ENCODE measurements around the gene RARB. TPM values are rescaled to one million over a fixed set of nuclear protein-coding genes. Genes with fewer than 3 reads are reported as not detected.

The RARB gene
- total RNA-seq, 1 experiment from 2014 or later, result 2.5 TPM

GRCh38 chr3:25418596-25418995 is 9.5 kb upstream of the RARB start:
- Mint-ChIP-seq H3K9me3 (ENCODE audit: unreplicated experiment) (peaks cover 19% of the 10 kb centered on the region), H3K36me3 (ENCODE audit: insufficient read depth, unreplicated experiment) (peaks cover 6% of the 10 kb centered on the region), H3K27ac (ENCODE audit: unreplicated experiment) (no peak overlapping the region), H3K4me3 (ENCODE audit: unreplicated experiment) (no peak overlapping the region), H3K27me3 (ENCODE audit: insufficient read depth, unreplicated experiment) (no peaks in the 10 kb centered on the region), H3K4me1 (ENCODE audit: low read depth, unreplicated experiment) (peaks cover 39% of the 10 kb centered on the region)
- no peaks in the 10 kb centered on the region for H3K27me3 ChIP-seq (replicated peaks; ENCODE audit: control insufficient read depth, insufficient read depth, low read length)
- H3K4me3 ChIP-seq (ENCODE audit: low read depth, low read length), result no peak overlapping the region
- POLR2A ChIA-PET, result no interaction called here
- CTCF ChIA-PET, result no interaction called here
- H3K4me1 ChIP-seq, result peaks cover 28% of the 10 kb centered on the region
- no peaks in the 10 kb centered on the region for H3K36me3 ChIP-seq (ENCODE audit: control insufficient read depth, insufficient read depth, low read length)
- H3K9me3 ChIP-seq, result no peaks in the 10 kb centered on the region
- TF ChIP-seq CTCF (IDR thresholded peaks at IDR 0.05; ENCODE audit: insufficient read depth in 1 of 2, low read depth in 1 of 2, low read length in 1 of 2, severe bottlenecking in 1 of 2, unreplicated experiment in 1 of 2), result no peak
- no peak for DNase-seq
- intact Hi-C loops (cut with micrococcal nuclease; ENCODE audit: unreplicated experiment), result no loop called here
- no TSS peak for BruUV-seq (replicated peaks)

GRCh38 chr3:25419251-25419650 is 8.8 kb upstream of the RARB start:
- Mint-ChIP-seq H3K27ac (ENCODE audit: unreplicated experiment) (no peak overlapping the region), H3K27me3 (ENCODE audit: insufficient read depth, unreplicated experiment) (no peaks in the 10 kb centered on the region), H3K36me3 (ENCODE audit: insufficient read depth, unreplicated experiment) (peaks cover 10% of the 10 kb centered on the region), H3K4me3 (ENCODE audit: unreplicated experiment) (no peak overlapping the region), H3K4me1 (ENCODE audit: low read depth, unreplicated experiment) (peaks cover 38% of the 10 kb centered on the region), H3K9me3 (ENCODE audit: unreplicated experiment) (peaks cover 19% of the 10 kb centered on the region)
- no TSS peak for BruUV-seq (replicated peaks)
- no peaks in the 10 kb centered on the region for H3K27me3 ChIP-seq (replicated peaks; ENCODE audit: control insufficient read depth, insufficient read depth, low read length)
- peaks cover 35% of the 10 kb centered on the region for H3K4me1 ChIP-seq
- no peak for TF ChIP-seq CTCF (IDR thresholded peaks at IDR 0.05; ENCODE audit: insufficient read depth in 1 of 2, low read depth in 1 of 2, low read length in 1 of 2, severe bottlenecking in 1 of 2, unreplicated experiment in 1 of 2)
- POLR2A ChIA-PET, result no interaction called here
- no peak overlapping the region for H3K4me3 ChIP-seq (ENCODE audit: low read depth, low read length)
- no peaks in the 10 kb centered on the region for H3K36me3 ChIP-seq (ENCODE audit: control insufficient read depth, insufficient read depth, low read length)
- H3K9me3 ChIP-seq, result no peaks in the 10 kb centered on the region
- intact Hi-C loops (cut with micrococcal nuclease; ENCODE audit: unreplicated experiment), result no loop called here
- no peak for DNase-seq
- CTCF ChIA-PET, result no interaction called here

- ChIA-PET CTCF (no interaction called here), POLR2A (no interaction called here)
- peaks cover 44% of the 10 kb centered on the region for H3K4me1 ChIP-seq
- H3K36me3 Mint-ChIP-seq (ENCODE audit: insufficient read depth, unreplicated experiment), result peaks cover 10% of the 10 kb centered on the region
- no peak overlapping the region for H3K4me3 ChIP-seq (ENCODE audit: low read depth, low read length)
- no TSS peak for BruUV-seq (replicated peaks)
- DNase-seq, result no peak
- H3K4me3 Mint-ChIP-seq (ENCODE audit: unreplicated experiment), result no peak overlapping the region
- H3K27me3 Mint-ChIP-seq (ENCODE audit: insufficient read depth, unreplicated experiment), result no peaks in the 10 kb centered on the region
- H3K27ac Mint-ChIP-seq (ENCODE audit: unreplicated experiment), result no peak overlapping the region
- no peaks in the 10 kb centered on the region for H3K27me3 ChIP-seq (replicated peaks; ENCODE audit: control insufficient read depth, insufficient read depth, low read length)
- TF ChIP-seq CTCF (IDR thresholded peaks at IDR 0.05; ENCODE audit: insufficient read depth in 1 of 2, low read depth in 1 of 2, low read length in 1 of 2, severe bottlenecking in 1 of 2, unreplicated experiment in 1 of 2), result no peak
- H3K36me3 ChIP-seq (ENCODE audit: control insufficient read depth, insufficient read depth, low read length), result no peaks in the 10 kb centered on the region
- H3K4me1 Mint-ChIP-seq (ENCODE audit: low read depth, unreplicated experiment), result peaks cover 38% of the 10 kb centered on the region
- H3K9me3 Mint-ChIP-seq (ENCODE audit: unreplicated experiment), result peaks cover 19% of the 10 kb centered on the region
- no peaks in the 10 kb centered on the region for H3K9me3 ChIP-seq
- intact Hi-C loops (cut with micrococcal nuclease; ENCODE audit: unreplicated experiment), result loop anchor here (5.0 kb wide), 1 partner anchor 128 kb away; no protein-coding TSS in a partner anchor
These were observed 7.9 kb upstream of the RARB start for GRCh38 chr3:25420147-25420546.

All from Caco-2 (cell line).